ENCODE measurements around the gene RRP12.
"Not testable (repeated sequence)": the region's sequence is repeated elsewhere in the genome, so short reads cannot be mapped to it uniquely, and the experiment has no call there.

Gene RRP12

DNA sequence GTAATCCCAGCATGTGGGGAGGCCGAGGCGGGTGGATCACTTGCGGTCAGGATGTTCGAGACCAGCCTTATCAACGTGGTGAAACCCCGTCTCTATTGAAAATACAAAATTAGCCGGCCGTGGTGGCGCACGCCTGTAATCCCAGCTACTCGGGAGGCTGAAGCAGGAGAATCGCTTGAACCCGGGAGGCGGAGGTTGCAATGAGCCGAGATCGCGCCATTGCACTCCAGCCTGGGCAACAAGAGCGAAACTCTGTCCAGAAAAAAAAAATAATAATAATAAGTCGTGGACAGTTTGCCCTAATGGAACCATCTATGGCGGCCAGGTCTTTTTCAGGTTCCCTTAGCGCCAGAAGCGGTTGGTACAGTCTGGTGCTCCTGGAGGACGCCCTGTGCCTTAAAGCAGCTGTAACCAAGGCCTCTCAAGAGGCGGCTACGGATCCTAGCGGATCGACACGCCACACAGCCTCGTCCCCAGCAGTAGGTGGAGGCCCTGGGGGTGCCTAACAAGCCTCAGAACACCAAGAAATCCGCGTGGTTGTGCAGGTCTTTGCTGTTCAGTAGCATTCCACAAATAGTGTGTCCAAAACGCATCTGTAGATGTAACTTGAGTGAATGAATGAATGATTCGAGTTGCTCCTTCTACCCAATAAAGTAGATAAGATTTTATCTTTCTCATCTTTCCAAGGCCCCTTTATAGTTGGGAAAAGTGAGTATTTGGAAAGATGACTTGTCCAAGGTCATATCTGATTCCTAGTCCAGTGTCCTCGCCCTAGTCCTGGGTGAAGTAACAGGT lies 25.8 kb upstream of the RRP12 start:
- H3K4me1 ChIP-seq (ENCODE audit: low read depth, poor library complexity, severe bottlenecking), result peaks cover 20% of the 10 kb centered on the region
- H3K36me3 ChIP-seq (ENCODE audit: insufficient read depth), result peaks cover 20% of the 10 kb centered on the region
- H4K20me1 ChIP-seq (ENCODE audit: insufficient read depth), result 0 out of 2 replicates have a peak, but pooled peaks cover 6% of the 10 kb centered on the region
- peaks cover 43% of the 10 kb centered on the region for H3K79me2 ChIP-seq (ENCODE audit: insufficient read depth, low read depth)
- H3K27ac ChIP-seq, result peak overlapping the region; percentile 87
- H2AFZ ChIP-seq (ENCODE audit: low read depth), result peak overlapping the region; percentile 44; the same call in 1 of the 2 replicates
- peak overlapping the region; percentile 77 for H3K4me2 ChIP-seq
- peak overlapping the region; percentile 96 for H3K9ac ChIP-seq
- no peaks in the 10 kb centered on the region for H3K27me3 ChIP-seq (ENCODE audit: insufficient read depth, low read depth)
- TF ChIP-seq, protein P1, sequence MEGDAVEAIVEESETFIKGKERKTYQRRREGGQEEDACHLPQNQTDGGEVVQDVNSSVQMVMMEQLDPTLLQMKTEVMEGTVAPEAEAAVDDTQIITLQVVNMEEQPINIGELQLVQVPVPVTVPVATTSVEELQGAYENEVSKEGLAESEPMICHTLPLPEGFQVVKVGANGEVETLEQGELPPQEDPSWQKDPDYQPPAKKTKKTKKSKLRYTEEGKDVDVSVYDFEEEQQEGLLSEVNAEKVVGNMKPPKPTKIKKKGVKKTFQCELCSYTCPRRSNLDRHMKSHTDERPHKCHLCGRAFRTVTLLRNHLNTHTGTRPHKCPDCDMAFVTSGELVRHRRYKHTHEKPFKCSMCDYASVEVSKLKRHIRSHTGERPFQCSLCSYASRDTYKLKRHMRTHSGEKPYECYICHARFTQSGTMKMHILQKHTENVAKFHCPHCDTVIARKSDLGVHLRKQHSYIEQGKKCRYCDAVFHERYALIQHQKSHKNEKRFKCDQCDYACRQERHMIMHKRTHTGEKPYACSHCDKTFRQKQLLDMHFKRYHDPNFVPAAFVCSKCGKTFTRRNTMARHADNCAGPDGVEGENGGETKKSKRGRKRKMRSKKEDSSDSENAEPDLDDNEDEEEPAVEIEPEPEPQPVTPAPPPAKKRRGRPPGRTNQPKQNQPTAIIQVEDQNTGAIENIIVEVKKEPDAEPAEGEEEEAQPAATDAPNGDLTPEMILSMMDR (conservative IDR thresholded peaks at IDR 0.05; ENCODE audit: low read depth, low read length), result no peak
- H3K4me3 ChIP-seq (IDR thresholded peaks at IDR 0.05; ENCODE audit: insufficient read depth, low read depth, low read length), result no peak overlapping the region

DNA sequence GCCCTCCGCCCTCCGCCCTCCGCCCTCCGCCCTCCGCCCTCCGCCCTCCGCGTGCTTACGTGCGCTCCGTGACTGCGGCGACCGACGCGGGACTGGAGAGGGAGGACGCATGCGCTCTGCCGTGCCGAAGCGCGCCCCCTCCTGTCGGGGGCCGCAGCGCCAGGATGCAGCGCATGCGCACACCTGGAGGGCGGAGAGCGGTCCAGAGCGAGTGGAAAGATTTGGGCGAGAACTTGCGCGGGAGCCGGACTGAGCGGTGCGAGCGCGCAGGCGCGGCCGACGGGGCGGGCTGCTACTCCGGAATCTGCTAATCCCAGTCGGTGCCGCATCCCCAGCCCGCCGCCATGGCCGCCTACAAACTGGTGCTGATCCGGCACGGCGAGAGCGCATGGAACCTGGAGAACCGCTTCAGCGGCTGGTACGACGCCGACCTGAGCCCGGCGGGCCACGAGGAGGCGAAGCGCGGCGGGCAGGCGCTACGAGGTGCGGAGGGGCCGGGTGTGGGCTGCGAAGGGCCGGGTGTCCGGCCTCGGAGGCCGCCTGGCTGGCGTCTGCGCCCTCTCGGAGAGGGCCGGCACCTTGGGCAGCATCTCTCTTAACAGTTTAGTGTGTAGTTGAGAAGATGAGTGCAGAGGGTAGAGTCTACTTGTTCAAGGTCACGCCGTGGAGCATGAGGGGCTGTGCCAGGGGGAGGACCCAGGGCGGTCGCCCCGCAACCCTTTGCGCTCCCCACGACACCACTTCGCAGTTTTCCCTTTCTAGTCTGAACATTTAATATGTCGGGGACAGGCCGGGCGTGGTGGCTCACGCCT lies 25.0 kb upstream of the RRP12 start, which contains the start of gene PGAM1:
PGAM1 (plus strand) TSS at position 228 of the 812 bp plus-strand sequence; CDS start at position 345, 117 bp downstream.
- peak within 1 kb of the TSS; percentile 87 for H3K27ac ChIP-seq
- H3K4me3 ChIP-seq (IDR thresholded peaks at IDR 0.05; ENCODE audit: insufficient read depth, low read depth, low read length), result no peak within 1 kb of the TSS
- TF ChIP-seq, protein P1 (conservative IDR thresholded peaks at IDR 0.05; ENCODE audit: low read depth, low read length), result 0 out of 2 replicates have a peak, but pooled peaks have one; percentile 4
- H3K4me1 ChIP-seq (ENCODE audit: low read depth, poor library complexity, severe bottlenecking), result peaks cover 20% of the 10 kb centered on the region
- peaks cover 12% of the 10 kb centered on the region for H3K36me3 ChIP-seq (ENCODE audit: insufficient read depth)
- no peaks in the 10 kb centered on the region for H3K27me3 ChIP-seq (ENCODE audit: insufficient read depth, low read depth)
- H2AFZ ChIP-seq (ENCODE audit: low read depth), result peak within 1 kb of the TSS; percentile 74
- H4K20me1 ChIP-seq (ENCODE audit: insufficient read depth), result 0 out of 2 replicates have a peak, but pooled peaks cover 6% of the 10 kb centered on the region
- peak within 1 kb of the TSS; percentile 87 for H3K4me2 ChIP-seq
- H3K79me2 ChIP-seq (ENCODE audit: insufficient read depth, low read depth), result peaks cover 40% of the 10 kb centered on the region
- peak within 1 kb of the TSS; percentile 96 for H3K9ac ChIP-seq

DNA sequence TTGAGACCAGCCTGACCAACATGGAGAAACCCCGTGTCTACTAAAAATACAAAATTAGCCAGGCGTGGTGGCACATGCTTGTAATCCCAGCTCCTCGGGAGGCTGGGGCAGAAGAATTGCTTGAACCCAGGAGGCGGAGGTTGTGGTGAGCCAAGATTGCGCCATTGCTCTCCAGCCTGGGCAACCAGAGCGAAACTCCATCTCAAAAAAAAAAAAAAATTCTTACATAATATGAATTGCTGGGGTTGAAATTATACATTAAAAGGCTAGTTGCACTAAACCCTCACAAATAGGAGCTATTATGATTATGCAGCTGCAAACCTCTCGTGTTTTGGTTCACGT lies 22.6 kb upstream of the RRP12 start:
- Histone ChIP-seq H3K4me1 (ENCODE audit: low read depth, poor library complexity, severe bottlenecking) (peaks cover 27% of the 10 kb centered on the region), H3K79me2 (ENCODE audit: insufficient read depth, low read depth) (peaks cover 26% of the 10 kb centered on the region)
- not testable (repeated sequence) for H2AFZ ChIP-seq (ENCODE audit: low read depth); H3K27me3 ChIP-seq (ENCODE audit: insufficient read depth, low read depth); H3K4me3 ChIP-seq (IDR thresholded peaks at IDR 0.05; ENCODE audit: insufficient read depth, low read depth, low read length); H3K4me2 ChIP-seq; H3K36me3 ChIP-seq (ENCODE audit: insufficient read depth); H3K27ac ChIP-seq; H3K9ac ChIP-seq; H4K20me1 ChIP-seq (ENCODE audit: insufficient read depth)

DNA sequence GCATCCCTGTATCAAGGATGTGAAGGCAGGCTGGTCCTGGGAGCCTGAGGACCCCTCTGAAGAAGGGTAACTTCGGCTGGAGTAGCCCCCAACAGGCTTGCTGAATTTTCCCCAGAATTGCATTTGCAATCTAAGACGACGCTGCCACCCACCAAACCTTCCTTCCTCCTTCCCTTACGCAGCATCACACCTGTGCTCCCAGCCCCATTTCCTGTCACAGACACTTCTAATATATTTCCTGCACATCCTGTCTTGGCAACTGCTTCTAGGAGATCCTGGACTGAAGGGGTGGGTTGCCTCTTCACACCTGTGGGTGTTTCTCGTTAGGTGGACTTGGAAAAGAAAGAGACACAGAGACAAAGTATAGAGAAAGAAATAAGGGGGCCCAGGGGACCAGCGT lies 15.4 kb upstream of the RRP12 start:
- Histone ChIP-seq H3K4me2 (no peak overlapping the region), H3K9ac (no peak overlapping the region), H3K4me1 (ENCODE audit: low read depth, poor library complexity, severe bottlenecking) (peaks cover 50% of the 10 kb centered on the region), H3K36me3 (ENCODE audit: insufficient read depth) (no peaks in the 10 kb centered on the region), H3K4me3 (IDR thresholded peaks at IDR 0.05; ENCODE audit: insufficient read depth, low read depth, low read length) (no peak overlapping the region), H3K27me3 (ENCODE audit: insufficient read depth, low read depth) (no peaks in the 10 kb centered on the region), H4K20me1 (ENCODE audit: insufficient read depth) (no peaks in the 10 kb centered on the region), H3K27ac (no peak overlapping the region), H3K79me2 (ENCODE audit: insufficient read depth, low read depth) (no peaks in the 10 kb centered on the region), H2AFZ (ENCODE audit: low read depth) (no peak overlapping the region)
- TF ChIP-seq, protein P1 (conservative IDR thresholded peaks at IDR 0.05; ENCODE audit: low read depth, low read length), result no peak
